Glutamatergic neuron (in vitro differentiated cells): ENCODE data around the gene CENPO. TPM values are rescaled to one million over a fixed set of nuclear protein-coding genes. Genes with fewer than 3 reads are reported as not detected.

ENCODE experiments used
- DNase-seq: peaks from one replicate; pipeline ENCODE4 v3.0.0; 2022
- H3K27ac Mint-ChIP-seq: one replicate; pipeline ENCODE4 v1.8.0; 2020; ENCODE audit warnings: mild to moderate bottlenecking, mixed read lengths, inconsistent platforms; ENCODE audit not compliant: unreplicated experiment
- H3K27me3 Mint-ChIP-seq: one replicate; pipeline ENCODE4 v1.8.0; 2020; ENCODE audit warnings: mild to moderate bottlenecking, moderate library complexity, mixed read lengths, inconsistent platforms; ENCODE audit not compliant: unreplicated experiment
- H3K36me3 Mint-ChIP-seq: one replicate; pipeline ENCODE4 v1.8.0; 2020; ENCODE audit warnings: mild to moderate bottlenecking, mixed read lengths, inconsistent platforms; ENCODE audit not compliant: unreplicated experiment
- H3K4me1 Mint-ChIP-seq: one replicate; pipeline ENCODE4 v1.8.0; 2020; ENCODE audit warnings: mild to moderate bottlenecking, low read depth, mixed read lengths, inconsistent platforms; ENCODE audit not compliant: unreplicated experiment
- H3K4me3 Mint-ChIP-seq: one replicate; pipeline ENCODE4 v1.8.0; 2020; ENCODE audit warnings: mild to moderate bottlenecking, mixed read lengths, inconsistent platforms; ENCODE audit not compliant: unreplicated experiment
- H3K9me3 Mint-ChIP-seq: one replicate; pipeline ENCODE4 v1.8.0; 2020; ENCODE audit warnings: mild to moderate bottlenecking, moderate library complexity, mixed read lengths, inconsistent platforms; ENCODE audit not compliant: unreplicated experiment
- CTCF ChIP-seq: fragments of 200-600 bp; sonication (generic); IDR thresholded peaks from one replicate; pipeline ENCODE4 v1.5.0; 2021; ENCODE audit not compliant: partially characterized antibody, unreplicated experiment
- total RNA-seq: library from RNA; stranded (reverse); fragmentation: NEBNext Ultra II Directional; extraction: Animal tissue kit (Norgen Biotek cat#: 25700); gene quantifications from one replicate; pipeline ENCODE4 v1.2.1, GENCODE V29; 2021; ENCODE audit not compliant: unreplicated experiment

The CENPO gene
- total RNA-seq, 1 donor from 2014 or later: 26.5 TPM

GRCh38 chr2:24853996-24854395 lies 60.8 kb downstream of the CENPO start:
- TF ChIP-seq CTCF: no peak
- Mint-ChIP-seq H3K4me3 (peak overlapping the region; percentile 46), H3K36me3 (peaks cover 11% of the 10 kb centered on the region), H3K27ac (peak overlapping the region; percentile 54), H3K27me3 (peaks cover 7% of the 10 kb centered on the region), H3K9me3 (peaks cover 17% of the 10 kb centered on the region), H3K4me1 (peaks cover 26% of the 10 kb centered on the region)
- no peak for DNase-seq

GRCh38 chr2:24855022-24855622 lies 61.9 kb downstream of the CENPO start:
- peaks cover 6% of the 10 kb centered on the region for H3K27me3 Mint-ChIP-seq
- H3K27ac Mint-ChIP-seq: peak overlapping the region; percentile 88
- peaks cover 11% of the 10 kb centered on the region for H3K36me3 Mint-ChIP-seq
- H3K9me3 Mint-ChIP-seq: peaks cover 16% of the 10 kb centered on the region
- no peak for DNase-seq
- peaks cover 26% of the 10 kb centered on the region for H3K4me1 Mint-ChIP-seq
- H3K4me3 Mint-ChIP-seq: peak overlapping the region; percentile 57
- no peak for TF ChIP-seq CTCF

- peak; percentile 71 for DNase-seq
- Mint-ChIP-seq H3K27ac (peak overlapping the region; percentile 88), H3K4me1 (peaks cover 26% of the 10 kb centered on the region), H3K27me3 (peaks cover 5% of the 10 kb centered on the region), H3K9me3 (peaks cover 16% of the 10 kb centered on the region), H3K36me3 (peaks cover 8% of the 10 kb centered on the region), H3K4me3 (peak overlapping the region; percentile 50)
- no peak for TF ChIP-seq CTCF
Observed at GRCh38 chr2:24855726-24856125, 62.5 kb downstream of the CENPO start.

GRCh38 chr2:24856791-24857211 lies 63.6 kb downstream of the CENPO start:
- TF ChIP-seq CTCF: no peak
- Mint-ChIP-seq H3K27ac (peak overlapping the region; percentile 88), H3K4me1 (peaks cover 26% of the 10 kb centered on the region), H3K9me3 (peaks cover 13% of the 10 kb centered on the region), H3K4me3 (peak overlapping the region; percentile 50), H3K27me3 (peaks cover 5% of the 10 kb centered on the region), H3K36me3 (peaks cover under 1% of the 10 kb centered on the region)
- no peak for DNase-seq

GRCh38 chr2:24857746-24858145 lies 64.5 kb downstream of the CENPO start:
- Mint-ChIP-seq H3K27me3 (peaks cover 5% of the 10 kb centered on the region), H3K4me3 (no peak overlapping the region), H3K27ac (no peak overlapping the region), H3K9me3 (peaks cover 13% of the 10 kb centered on the region), H3K36me3 (no peaks in the 10 kb centered on the region), H3K4me1 (peaks cover 26% of the 10 kb centered on the region)
- no peak for DNase-seq
- TF ChIP-seq CTCF: no peak
